Central memory CD4-positive, alpha-beta T cell (primary cell): ENCODE results near the gene ZNF283.

Experiments
- DNase-seq: peaks from one replicate; pipeline ENCODE4 v3.0.0; 2022

ZNF283 gene

GRCh38 chr19:43872547-43873336 is 45.6 kb downstream of the ZNF283 start:
- DNase-seq, result no peak

- no peak for DNase-seq
Observed at GRCh38 chr19:43880483-43880882, 53.4 kb downstream of the ZNF283 start.

- DNase-seq, result no peak
Observed at GRCh38 chr19:43883864-43884263, 56.7 kb downstream of the ZNF283 start, which contains the start of gene ZNF404. Gene ZNF404 (minus strand): TSS chr19:43883964.

GRCh38 chr19:43895727-43896308 is 68.7 kb downstream of the ZNF283 start:
- no peak for DNase-seq
